Measurements from ENCODE around the gene CDH23.

DNA sequence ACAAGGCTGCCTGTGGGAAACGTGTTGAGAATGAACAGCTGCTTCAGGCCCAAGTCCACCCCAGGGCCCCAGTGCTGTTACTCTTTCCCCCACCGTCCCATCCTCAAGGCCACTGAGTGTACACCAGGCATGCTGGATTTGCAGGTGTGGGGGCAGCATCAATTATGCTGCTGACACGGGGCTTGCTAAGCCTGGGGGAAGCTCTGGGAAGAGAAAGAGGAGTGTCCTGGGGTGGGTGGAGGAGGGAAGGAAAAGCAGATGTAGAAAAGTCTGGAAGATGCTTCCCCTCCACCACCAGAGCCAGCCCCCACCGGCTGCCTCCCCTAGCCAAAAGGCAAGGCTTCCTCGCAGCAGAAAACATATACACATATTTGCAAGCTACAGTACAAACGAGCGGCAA, 153.9 kb downstream of the CDH23 start:
- TF ChIP-seq, protein P1, sequence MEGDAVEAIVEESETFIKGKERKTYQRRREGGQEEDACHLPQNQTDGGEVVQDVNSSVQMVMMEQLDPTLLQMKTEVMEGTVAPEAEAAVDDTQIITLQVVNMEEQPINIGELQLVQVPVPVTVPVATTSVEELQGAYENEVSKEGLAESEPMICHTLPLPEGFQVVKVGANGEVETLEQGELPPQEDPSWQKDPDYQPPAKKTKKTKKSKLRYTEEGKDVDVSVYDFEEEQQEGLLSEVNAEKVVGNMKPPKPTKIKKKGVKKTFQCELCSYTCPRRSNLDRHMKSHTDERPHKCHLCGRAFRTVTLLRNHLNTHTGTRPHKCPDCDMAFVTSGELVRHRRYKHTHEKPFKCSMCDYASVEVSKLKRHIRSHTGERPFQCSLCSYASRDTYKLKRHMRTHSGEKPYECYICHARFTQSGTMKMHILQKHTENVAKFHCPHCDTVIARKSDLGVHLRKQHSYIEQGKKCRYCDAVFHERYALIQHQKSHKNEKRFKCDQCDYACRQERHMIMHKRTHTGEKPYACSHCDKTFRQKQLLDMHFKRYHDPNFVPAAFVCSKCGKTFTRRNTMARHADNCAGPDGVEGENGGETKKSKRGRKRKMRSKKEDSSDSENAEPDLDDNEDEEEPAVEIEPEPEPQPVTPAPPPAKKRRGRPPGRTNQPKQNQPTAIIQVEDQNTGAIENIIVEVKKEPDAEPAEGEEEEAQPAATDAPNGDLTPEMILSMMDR (IDR thresholded peaks at IDR 0.05): no peak
- TF ChIP-seq POLR2AphosphoS5 (IDR thresholded peaks at IDR 0.05; ENCODE audit: insufficient read depth in 1 of 2, low read depth in 1 of 2) (no peak), POLR2A (IDR thresholded peaks at IDR 0.05) (no peak)

Data from vagina (tissue), 2 donors.